Neural progenitor cell (in vitro differentiated cells): ENCODE data around the gene CACTIN.

Experiments used
- EZH2 ChIP-seq: fragments of 200-600 bp; sonication (generic); IDR thresholded peaks from 2 replicates; pipeline ENCODE4 v1.6.1; 2017; ENCODE audit warnings: antibody characterized with exemption, mild to moderate bottlenecking, moderate library complexity
- EZH2phosphoT487 ChIP-seq: fragments of 200-600 bp; sonication (generic); IDR thresholded peaks from 2 replicates; pipeline ENCODE4 v1.6.1; 2017; ENCODE audit warnings: antibody characterized with exemption
- TF ChIP-seq, protein P1 (sequence below): fragments of 200-600 bp; sonication (generic); IDR thresholded peaks from 2 replicates; pipeline ENCODE4 v1.5.1; 2017; ENCODE audit warnings: antibody characterized with exemption, mild to moderate bottlenecking

- TF ChIP-seq, protein P1, sequence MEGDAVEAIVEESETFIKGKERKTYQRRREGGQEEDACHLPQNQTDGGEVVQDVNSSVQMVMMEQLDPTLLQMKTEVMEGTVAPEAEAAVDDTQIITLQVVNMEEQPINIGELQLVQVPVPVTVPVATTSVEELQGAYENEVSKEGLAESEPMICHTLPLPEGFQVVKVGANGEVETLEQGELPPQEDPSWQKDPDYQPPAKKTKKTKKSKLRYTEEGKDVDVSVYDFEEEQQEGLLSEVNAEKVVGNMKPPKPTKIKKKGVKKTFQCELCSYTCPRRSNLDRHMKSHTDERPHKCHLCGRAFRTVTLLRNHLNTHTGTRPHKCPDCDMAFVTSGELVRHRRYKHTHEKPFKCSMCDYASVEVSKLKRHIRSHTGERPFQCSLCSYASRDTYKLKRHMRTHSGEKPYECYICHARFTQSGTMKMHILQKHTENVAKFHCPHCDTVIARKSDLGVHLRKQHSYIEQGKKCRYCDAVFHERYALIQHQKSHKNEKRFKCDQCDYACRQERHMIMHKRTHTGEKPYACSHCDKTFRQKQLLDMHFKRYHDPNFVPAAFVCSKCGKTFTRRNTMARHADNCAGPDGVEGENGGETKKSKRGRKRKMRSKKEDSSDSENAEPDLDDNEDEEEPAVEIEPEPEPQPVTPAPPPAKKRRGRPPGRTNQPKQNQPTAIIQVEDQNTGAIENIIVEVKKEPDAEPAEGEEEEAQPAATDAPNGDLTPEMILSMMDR: no peak
- TF ChIP-seq EZH2 (no peak), EZH2phosphoT487 (no peak)
Measured at GRCh38 chr19:3674784-3675543, 48.4 kb upstream of the CACTIN start.
